HG03060 (cell line): Measurements from ENCODE around the gene PADI4.

ENCODE experiments used
- ATAC-seq: cut with Tn5 transposase; IDR thresholded peaks from one replicate; pipeline ENCODE4 v1.9.1; 2021; ENCODE audit warnings: low read depth, moderate number of reproducible peaks; ENCODE audit not compliant: unreplicated experiment

The PADI4 gene

GRCh38 chr1:17412093-17412870, 104.3 kb downstream of the PADI4 start:
- ATAC-seq = no peak
